GM19238 (cell line): Measurements from ENCODE around the gene TTC39C.

Source experiments
- DNase-seq: peaks from one replicate; pipeline ENCODE4 v3.0.0; 2011; ENCODE audit warnings: low spot score; ENCODE audit not compliant: insufficient read length

The TTC39C gene

DNA sequence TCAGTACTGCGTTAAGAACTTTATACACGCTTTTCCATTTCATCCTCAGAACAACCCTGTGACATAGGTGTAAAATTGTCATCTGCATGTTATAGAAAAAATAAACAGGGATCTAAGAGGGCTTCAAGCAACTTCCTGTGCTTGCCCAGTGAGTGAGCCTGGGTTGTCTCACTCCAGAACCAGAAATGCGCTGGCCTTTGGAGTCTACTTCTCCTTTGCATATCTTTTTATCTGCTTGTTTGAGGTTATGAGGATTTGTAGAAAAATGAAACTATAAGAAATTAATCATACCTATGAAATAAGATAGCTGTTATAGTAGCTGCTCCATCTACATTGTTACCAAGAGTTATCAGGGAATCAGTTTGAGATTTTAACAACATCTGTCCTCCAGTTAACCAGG lies 69.0 kb downstream of the TTC39C start:
- no peak for DNase-seq

DNA sequence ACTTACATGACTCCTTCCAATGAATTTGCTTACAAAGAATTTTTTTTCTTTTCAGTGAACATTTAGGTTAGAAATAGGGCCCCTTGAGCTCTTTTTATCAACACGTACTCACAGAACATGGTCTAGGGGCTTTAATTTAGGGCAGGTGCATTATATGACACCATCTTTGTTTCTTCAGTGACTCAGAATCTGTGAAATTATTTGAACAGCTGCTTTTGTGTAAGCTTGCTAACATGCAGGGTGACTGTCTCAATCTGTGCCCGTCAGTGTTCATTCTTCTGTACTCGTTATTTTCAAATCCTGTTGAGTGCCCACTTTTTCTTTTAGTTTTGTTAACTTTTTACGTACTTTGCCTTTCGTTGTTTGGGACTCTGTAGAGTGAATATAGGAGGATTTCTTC lies 71.5 kb downstream of the TTC39C start:
- no peak for DNase-seq

DNA sequence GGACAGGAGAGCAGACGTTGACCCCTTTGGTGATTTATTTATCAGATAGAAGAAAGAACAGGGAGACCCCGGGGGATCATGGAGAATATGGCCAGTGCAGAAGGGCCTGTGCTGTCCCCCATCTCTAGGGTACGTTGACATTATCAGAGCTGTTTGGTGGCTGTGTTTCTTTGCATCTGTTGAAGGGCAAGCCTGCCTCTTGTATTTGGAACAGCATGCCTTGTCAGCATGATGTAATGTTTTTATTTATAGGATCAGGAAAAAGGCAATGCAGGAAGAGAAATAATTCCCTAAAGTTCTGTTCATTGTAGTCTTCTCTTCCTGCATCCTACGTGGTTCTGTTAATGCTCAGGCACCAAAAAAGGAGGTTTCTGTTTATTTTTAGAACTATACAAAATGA lies 74.5 kb downstream of the TTC39C start:
- DNase-seq: no peak

DNA sequence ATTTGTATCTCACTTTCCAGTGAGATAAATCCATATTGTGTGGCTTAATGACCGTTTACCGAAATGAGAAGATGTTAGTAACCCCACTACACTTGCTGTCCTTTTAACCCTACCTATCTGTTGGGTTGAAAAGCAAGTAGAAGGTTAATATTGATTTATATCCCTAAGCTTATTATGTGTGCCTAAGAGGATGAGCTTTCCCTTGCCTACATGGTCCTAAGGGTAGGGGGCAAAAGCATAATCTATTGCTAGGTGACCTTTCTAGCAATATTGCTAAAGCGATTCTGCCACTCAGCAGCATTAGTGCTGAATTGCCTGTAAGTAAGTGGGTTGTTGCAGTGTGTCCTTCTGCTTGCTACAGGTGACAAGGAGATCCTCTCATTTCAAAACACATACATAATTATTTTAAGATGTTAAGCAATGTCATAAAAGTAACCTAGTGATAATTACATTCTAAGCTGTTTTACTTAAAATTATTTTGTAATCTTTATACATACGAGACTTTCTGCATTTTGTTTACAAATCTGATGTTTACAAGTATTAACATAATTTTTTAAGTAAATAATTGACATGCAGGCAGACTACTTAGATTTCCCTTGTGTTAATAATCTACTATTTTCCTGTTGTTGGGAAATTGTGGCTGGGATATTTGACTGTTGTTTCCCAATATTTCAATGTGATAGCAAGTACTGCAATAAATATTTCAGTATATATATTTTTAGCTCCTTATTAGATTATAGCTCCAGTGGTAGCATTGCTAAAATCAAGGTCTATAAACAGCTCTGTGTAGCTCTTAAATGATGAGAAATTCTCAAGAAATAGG lies 75.2 kb downstream of the TTC39C start:
- DNase-seq: no peak

DNA sequence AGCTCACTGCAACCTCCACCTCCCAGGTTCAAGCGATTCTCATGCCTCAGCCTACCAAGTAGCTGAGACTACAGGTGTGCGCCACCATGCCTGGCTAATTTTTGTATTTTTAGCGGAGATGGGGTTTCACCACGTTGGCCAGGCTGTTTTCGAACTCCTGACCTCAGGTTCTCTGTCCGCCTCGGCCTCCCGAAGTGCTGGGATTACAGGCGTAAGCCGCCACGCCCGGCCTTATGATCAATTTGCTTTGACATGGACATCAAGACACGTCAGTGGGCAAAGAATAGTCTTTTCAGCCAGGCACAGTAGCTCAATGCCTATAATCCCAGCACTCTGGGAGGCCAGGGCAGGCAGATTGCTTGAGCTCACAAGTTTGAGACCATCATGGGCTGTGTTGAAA lies 76.3 kb downstream of the TTC39C start:
- no peak for DNase-seq

DNA sequence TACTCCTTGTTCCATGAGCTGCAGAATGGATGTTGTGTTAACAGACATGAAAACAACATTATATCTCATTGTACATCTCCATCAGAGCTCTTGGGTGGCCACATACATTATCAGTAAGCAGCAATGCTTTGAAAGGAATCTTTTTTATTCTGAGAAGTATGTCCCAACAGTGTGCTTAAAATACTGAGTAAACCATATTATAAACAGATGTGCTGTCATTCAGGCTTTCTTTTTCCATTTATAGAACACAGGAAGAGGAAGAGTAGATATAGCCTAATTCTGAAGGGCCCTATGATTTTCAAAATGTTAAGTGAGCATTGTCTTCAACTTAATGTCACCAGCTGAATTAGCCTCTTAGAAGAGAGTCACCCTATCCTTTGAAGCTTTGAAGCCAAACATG lies 80.0 kb downstream of the TTC39C start:
- no peak for DNase-seq

DNA sequence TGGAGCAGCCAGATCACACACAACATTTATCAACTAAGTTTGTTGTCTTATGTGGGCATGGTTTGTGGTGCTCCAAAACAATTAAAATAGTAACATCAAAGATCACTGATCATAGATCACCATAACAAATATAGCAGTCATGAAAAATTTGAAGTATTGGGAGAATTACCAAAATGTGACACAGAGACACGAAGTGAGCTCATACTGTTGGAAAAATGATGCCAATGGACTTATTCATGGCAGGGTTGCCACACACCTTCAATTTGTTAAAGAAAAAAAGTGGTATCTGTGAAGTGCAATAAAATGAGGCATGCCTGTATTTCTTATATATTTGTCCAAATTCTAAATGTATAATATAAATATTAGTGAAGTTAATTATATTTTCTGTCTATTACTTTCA lies 81.4 kb downstream of the TTC39C start:
- DNase-seq: no peak

DNA sequence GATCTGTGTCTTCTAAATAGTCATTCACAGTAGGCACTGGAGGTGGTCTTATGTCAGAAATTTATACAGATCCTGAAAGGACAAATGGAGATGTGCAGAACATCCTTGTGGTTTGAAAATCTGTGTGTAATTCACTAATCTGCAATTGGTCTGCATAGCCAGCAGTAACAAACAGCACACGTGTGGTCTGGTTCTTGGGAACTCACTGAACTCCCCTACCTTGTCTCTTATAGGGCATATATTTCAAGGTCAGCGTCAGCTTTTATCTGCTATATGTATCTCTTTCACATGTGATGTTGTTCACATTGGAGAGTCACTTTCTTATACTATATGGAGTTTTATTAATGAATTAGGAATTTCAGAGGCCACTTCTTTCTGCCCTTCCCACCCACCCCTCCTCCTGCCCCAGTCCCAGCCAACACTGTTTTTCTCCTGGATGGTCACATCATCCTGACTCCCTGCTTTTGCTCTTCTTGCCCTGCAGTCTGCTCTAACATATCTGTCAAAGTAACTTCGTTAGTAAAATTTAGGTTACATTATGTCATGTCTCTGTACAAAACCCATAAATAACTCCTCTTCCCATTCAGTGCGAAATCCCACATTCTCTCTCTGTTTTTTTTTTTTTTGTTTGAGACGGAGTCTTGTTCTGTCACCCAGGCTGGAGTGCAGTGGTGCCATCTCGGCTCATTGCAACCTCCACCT lies 88.9 kb downstream of the TTC39C start:
- no peak for DNase-seq

DNA sequence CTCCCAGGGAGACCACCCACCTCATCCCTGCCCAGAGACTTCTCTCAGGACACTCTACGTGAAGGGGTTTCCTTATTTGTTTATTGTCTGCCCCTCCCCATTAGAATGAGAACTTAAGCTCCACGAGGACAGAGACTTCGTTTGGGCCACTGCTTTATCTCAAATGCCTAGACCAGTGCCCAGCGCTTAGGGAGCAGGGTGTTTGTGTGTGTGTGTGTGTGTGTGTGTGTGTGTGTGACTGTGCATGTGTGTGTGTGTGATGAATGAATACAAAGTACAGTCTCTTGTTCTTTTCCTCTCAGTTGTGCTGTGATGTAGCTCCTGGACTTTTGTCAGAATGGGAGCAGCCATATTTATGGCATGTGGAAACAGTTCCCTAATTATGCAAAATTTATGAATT lies 89.9 kb downstream of the TTC39C start:
- no peak for DNase-seq

DNA sequence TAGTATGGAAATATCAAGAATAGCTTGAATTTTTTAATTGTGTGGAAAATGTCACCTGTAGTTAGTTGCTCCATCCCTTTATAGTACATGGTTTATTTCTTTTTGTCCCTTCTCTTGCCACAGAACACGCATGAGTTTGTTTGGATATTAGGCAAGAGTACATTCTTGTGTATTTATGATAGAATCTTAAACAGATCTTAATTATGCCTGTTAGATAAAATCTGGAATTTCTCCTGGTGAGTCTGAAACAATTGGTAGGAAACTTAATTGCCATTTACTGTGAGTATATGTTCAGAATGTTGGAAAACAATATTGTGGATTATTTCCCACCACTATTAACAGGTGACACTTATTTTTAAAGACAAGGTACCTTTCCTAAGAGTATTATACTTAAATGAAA lies 94.1 kb downstream of the TTC39C start:
- no peak for DNase-seq

DNA sequence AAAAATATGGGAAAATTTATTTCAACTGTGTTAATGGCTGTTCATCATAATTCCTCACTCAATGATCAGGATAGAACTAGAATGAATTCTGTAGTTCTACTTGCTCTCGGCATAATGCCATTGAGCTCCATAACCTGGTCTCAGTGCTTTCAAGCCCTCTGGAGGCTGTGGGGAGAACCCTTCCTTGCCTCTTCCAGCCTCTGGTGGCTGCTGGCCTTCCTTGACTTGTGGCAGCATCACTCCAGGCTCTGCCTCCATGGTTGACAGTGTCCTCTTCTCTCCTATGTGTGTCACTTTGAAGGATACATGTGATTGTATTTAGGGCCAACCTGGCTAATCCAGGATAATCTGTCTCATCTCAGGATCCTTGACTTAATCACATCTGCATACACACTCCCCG lies 97.4 kb downstream of the TTC39C start:
- DNase-seq: no peak

DNA sequence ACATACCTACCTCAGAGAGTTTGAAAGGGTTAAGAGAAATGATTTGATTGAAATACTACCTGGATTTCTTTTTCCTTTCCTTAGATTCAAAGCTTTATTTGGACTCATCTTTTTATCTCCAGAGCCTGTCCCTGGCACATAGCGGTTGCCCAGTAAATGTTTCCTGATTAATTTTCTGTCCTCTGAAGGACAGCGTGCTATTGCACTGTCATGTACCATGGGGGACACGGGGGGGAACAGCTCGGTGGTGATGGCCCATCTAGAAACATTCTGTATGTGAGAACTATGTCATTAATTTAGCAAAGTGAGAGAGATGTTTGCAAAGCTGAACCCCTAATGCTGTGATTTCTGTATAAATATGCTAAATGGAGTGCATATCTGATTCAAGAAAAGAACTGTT lies 97.9 kb downstream of the TTC39C start:
- DNase-seq: no peak

DNA sequence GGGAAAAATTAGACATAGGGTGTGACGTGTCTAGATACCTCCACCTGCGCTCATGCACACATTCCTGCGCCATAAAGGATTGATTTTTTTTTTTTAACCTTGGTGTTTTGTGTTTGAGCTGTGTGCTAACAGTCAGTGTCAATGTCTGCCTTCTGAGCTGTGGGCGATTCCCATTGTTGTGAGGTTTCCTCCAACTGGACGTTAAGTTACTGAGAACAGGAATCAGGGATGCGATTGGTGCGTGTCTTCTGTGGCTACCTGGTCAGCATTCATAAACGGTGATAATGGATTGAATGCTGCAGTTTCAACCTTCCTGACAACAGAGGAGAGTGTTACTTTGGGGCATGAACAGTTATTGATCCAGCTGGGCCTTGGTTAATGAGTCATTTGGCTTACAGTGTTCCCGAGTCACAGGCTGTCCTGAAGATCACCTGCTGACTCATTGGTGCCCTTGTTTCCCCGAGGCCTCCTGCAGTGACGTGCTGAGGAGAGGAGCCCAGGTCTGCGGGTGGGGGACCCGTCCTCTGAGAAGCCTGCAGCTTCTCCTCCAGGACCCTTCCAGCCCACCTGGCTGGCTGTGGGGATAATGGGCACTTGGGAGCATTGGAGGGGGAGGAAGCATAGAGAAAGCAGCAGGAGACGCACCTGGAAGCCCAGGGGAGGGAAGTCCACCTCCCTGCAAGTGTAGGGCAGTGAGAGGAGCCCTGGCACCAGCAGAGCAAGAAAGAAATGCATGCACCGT lies 98.5 kb downstream of the TTC39C start:
- no peak for DNase-seq

DNA sequence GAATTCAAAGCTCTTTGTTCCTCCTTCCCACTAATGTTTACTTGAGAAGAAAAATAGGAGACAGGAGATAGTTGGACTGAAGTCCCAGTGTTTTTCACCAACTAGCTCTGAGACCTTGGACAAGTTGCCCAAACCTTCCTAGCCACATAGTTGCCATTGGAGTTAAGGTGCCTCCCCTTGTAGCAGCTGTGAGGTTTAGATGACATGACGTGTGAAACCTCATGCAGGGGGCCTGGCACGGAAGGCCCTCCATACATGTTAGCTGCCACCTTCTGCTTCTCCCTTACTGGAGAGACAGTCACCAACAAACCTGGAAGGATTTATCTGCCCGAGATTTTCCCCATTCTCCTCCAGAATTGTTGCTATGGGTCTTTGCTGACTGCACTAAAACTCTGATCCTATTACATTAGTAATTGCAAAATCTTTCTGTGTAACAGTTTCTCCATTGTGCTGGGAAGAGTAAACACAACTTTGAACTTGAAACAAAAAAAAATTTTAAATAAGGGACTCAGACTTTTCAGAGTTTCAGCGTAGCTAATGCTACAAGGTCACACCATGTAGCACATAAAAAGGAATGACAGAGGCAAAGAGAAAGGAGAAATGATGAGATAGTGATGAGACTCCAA lies 100.5 kb downstream of the TTC39C start:
- DNase-seq: no peak

DNA sequence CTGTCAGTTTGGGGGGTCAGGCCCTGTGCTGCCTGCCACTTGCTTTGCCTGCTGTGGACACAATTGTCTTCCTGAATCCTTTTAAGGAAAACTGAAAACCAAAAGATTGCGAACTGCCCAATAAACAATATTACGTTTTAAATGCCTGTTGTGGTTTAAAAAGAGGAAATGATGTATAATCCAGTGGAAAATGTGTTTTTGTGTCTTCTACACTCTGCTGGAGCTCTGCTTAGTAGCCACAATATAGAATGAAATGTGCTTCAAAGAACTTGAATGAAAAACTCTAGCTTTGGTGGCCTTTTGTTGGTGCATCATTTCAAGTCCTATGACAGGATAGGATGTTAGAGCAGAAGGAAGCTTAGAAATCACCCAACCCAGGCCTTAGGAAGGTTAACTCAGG lies 101.1 kb downstream of the TTC39C start:
- DNase-seq: no peak

DNA sequence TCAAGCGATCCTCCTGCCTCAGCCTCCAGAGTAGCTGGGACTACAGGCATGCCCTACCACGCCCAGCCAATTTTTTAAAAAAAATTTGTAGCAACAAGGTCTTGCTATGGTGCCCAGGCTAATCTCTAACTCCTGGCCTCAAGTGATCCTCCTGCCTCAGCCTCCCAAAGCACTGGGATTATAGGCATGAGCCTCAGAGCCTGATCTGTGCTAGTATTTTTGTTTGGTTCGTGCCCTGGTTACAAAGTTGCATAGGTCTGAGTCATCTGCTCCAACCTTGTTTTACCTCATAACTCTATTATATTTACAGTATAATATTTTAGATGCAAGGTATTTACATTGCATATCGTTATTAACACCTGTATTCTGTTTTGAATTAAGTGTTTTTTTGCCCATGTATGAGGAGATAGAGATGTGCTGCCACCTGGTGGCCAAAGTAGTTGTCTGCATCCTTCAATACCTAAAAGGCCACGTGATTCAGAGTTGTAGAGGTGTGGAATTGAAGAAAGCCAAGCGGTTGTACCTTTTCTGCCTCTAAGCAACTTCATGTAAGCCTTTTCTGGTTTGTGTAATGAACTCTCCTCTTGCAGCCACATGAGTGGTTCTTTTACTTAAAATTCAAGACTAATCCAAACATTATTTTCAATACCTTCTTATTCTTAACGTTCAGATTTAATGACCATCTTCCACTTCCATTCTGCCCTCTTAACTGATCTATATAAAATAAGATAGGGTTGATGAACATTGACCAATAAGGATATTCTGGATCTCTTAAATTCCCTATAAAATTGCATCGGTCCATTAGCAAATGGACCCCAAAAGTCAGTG lies 104.4 kb downstream of the TTC39C start:
- peak; percentile 27 for DNase-seq

DNA sequence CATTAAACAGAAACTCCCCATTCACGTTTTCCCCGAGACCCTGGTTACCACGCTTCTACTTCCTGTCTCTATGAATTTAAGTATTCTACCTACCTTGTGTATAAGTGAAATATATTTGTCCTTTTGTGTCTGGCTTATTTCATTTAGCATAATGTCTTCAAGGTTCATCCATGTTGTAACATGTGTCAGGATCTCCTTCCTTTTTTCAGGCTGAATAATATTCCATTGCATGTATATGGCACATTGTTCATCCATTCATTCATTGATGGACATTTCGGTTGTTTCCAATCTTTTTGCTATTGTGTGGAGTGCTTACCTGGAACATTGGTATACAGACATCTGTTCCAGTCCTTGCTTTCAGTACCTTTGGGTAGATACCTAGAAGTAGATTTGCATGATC lies 106.1 kb downstream of the TTC39C start:
- no peak for DNase-seq

DNA sequence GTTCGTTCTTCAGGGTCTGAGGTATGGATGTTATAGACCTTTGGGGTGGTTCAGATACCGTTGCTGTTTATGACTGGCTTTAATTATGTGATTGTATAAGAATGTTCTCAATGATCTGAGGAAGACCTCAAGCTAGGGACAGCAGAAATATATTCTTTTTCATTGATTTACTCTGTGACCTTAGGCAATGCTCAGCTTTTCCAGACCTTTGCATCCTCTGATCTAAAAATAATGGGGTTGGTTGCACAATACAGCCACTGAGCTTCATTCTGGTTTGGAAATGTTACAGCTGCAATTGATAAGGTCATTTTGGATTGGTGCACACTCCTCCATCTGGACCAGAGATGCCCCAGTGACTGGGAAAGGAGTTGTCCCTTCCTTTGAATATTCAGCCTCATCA lies 107.1 kb downstream of the TTC39C start:
- DNase-seq: no peak

DNA sequence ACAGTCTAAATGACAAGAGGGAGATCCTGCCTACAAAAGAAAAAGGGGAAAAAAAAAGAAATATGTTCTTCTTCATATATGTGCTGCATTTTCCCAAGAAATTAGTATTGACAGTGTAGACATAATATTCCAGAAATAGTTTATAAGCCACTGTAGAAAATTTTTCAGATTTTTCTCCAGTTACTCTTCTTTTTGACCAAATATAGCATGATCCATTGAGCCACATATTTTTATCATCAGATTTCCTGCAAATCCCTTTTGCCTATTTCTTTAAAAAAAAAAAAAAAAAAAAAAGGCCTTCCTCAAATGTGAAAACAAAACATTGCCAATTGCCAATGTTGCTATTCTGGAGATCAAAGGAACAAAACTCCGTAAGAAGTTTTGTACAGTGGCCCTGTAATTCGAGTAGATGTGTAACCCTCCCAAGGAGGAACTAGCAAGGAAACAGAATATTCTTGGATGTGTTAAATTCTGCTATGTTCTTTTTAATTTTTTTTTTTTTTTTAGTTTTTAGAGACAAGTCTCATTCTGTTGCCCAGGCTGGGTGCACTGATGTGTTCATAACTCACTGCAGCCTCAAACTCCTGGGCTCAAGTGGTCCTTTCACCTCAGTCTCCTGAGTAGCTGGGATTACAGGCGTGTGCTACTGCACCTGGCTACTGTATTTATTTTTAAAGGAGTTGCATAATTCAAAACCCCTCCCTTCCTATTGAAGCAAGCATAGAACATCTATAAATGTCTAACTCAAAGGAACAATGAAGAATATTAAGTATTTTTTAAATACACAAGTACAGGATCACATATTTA lies 111.8 kb downstream of the TTC39C start:
- no peak for DNase-seq

DNA sequence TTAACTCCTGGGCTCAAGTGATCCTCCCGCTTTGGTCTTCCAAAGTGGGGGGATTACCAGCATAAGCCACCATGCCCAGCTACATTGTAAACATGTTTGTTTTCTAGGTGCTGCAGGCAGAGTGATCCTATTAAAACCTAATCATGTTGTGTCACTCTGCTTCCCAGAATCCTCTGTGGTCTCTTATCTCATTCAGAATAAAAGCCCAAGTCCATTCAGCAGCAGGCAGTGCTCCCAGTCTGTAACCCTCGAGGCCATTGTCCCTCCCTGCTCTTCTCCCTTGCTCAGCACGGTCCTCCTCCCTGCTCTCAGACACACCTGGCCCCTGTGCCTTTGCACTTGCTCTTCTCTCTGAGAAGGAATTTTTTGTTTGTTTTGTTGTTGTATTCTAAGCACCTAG lies 113.2 kb downstream of the TTC39C start:
- no peak for DNase-seq
